H54 (cell line): ENCODE results near the gene SNX17.

Experiments used
- DNase-seq: peaks from one replicate; pipeline ENCODE4 v3.0.0; 2011; ENCODE audit warnings: low spot score, mixed read lengths; ENCODE audit not compliant: insufficient read length
- FAIRE-seq: peaks from 3 replicates; lab custom pipeline; 2011; peaks lifted over from hg19 to GRCh38; lab: Jason Lieb, UNC
- POLR2A ChIP-seq: IDR thresholded peaks from 2 replicates; pipeline ENCODE4 v1.6.1; 2011; ENCODE audit warnings: low read depth, mild to moderate bottlenecking, low read length

SNX17 gene

DNA sequence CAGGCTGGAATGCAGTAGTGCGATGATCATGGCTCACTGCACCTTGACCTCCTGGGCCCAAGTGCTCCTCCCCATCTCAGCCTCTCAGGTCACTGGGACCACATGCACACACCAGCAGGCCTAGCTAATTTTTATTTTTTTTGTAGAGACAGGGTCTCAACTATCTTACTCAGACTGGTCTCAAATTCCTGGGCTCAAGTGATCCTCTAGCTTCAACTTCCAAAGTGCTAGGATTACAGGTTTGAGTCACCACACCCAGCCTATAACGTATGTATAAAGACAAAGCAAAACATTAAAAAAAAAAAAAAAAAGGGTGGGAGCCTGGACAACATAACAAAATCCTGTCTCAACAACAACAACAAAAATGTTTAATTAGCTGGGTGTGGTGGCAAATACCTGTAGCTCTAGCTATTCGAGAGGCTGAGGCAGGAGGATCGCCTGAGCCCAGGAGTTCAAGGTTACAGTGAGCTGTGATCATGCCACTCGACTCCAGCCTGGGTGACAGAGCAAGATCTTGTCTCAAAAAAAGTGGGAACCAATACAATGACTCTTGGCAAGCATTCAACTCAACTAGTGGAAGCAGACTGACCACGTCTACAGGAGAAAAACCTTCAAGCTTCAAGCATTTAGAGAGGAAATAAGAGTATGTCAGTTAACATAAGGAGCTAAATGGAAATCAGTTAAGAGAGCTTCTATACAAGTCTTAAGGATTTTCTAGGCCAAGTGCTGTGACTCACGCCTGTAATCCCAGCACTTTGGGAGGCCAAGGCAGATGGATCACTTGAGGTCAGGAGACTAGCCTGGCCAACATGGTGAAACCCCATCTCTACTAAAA is 16.4 kb upstream of the SNX17 start:
- DNase-seq (no peak), FAIRE-seq (peak; percentile 27)
- no peak for TF ChIP-seq POLR2A

DNA sequence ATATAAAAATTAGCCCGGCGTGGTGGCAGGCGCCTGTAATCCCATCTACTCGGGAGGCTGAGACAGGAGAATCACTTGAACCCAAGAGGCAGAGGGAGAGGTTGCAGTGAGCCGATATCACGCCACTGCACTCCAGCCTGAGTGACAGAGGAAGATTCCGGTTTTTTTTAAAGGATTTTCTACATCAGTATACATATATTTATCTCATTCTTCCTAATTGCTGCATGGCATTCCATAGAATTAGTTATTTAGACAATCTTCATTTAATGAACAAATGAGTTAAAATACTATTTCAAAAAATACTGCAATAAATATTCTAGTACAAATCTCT is 15.9 kb upstream of the SNX17 start:
- no peak for DNase-seq
- TF ChIP-seq POLR2A, result no peak
- FAIRE-seq, result no peak

DNA sequence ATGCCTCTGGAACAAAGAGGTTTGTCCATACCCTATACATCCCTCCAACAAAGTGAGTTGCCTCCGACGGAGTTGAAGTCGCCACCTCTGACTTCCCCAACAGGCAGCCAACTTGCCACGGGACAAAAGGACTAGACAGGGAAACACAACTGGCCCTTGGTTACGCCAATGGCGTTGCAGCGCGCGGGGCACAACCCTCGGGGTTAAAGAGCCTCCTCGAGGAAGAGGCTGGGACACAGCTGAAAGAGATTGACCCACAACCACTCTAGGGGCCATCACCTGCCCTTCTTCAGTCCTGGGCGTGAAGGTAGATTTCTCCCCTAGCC is 14.4 kb upstream of the SNX17 start:
- DNase-seq (no peak), FAIRE-seq (no peak)
- peak; percentile 18; the same call in 1 of the 2 replicates for TF ChIP-seq POLR2A

DNA sequence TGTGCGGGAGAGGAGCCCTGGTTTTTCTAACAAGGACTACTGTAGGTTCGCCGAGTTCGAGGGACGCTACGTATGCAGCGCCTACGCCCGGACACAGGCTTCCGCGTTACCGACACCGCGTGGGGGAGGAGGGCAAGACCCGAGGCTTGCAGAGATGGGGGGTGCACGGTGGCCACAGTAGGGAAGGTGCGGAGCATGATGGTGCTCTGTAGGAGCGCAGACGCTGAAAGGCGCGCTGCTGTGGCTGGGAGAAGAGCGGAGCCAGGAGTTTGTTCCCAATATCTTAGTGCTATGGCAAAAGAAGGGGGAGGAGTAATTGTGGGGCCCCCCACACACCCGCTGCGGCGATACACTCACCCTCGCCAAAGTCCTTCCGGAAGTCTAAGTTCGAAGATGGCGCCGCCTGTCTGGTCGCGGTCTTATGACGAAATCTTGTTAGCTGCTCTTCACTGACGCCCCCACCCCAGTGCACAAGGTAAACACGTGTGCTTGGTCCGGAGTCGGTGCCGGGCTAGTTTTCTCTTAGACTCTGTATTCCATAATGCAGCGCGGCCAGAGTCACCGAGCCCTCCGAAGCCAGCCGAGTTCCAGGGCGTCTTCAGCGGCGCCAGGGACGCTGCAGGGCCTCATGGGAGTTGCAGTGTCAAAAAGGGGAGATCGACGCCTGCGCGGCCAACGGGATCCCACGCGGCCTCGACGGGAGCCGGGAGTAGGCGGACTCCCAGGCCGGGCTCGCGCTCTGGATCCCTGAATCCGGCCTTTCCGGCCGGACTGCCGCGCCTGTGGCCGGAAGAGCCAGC is 13.8 kb upstream of the SNX17 start, which contains the start of gene GTF3C2:
GTF3C2 (minus strand) TSS at position 383 of the 800 bp plus-strand sequence. CDS start 13,210 bp downstream, outside the sequence.
- FAIRE-seq, result no peak

DNA sequence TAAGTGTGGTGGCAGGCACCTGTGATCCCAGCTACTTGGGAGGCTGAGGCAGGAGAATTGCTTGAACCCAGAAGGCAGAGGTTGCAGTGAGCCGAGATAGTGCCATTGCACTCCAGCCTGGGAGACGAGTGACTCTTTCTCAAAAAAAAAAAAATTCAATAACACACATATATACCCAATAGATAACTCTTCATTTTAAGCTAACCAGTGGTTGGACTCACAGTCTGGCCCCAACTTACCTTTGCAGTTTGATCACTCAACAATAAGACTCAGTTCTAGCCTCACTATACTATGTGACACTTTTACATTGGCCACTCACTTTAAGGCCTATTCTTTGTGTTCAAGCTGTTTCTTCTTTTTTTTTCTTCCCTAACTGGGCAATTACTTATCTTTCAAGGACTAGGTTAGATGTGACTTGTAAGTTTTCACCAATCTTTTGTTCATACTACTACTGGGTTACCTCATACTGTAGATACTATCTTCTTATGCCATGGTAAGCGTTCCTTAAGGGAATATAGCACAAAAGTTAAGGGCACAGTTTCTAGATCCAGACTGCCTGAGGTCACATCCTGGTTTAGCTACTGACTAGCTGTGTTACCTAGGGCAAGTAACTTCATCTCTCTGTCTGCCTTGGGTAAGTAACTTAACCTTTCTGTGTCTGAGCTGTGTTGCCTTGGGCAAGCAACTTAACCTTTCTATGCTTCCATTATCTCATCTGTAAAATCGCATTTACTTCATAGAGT is 7.6 kb upstream of the SNX17 start:
- DNase-seq (no peak), FAIRE-seq (no peak)
- TF ChIP-seq POLR2A, result no peak

More for the DNA sequence above, 13.8 kb upstream of the SNX17 start, which contains the start of gene GTF3C2:
- peak; percentile 89 for DNase-seq
- no peak; the same call in none of the 2 replicates for TF ChIP-seq POLR2A

DNA sequence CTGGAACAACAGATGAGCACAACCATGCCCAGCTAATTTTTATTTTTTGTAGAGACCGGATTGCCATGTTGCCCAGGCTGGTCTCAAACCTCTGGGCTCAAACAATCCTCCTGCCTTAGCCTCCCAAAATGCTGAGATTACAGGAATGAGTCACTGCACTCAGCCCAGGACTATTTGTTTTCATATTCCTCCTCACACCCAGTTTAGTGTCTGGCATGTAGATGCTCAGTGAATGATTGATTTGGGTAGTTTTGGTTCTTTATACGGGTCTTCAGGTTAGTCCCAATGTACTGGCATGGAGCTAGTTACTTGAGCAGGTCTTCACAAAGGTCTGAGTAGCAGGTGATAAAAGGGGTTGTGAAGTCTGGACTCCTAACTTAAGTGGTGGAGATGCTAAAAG is 6.5 kb upstream of the SNX17 start:
- FAIRE-seq (no peak), DNase-seq (no peak)
- no peak for TF ChIP-seq POLR2A

DNA sequence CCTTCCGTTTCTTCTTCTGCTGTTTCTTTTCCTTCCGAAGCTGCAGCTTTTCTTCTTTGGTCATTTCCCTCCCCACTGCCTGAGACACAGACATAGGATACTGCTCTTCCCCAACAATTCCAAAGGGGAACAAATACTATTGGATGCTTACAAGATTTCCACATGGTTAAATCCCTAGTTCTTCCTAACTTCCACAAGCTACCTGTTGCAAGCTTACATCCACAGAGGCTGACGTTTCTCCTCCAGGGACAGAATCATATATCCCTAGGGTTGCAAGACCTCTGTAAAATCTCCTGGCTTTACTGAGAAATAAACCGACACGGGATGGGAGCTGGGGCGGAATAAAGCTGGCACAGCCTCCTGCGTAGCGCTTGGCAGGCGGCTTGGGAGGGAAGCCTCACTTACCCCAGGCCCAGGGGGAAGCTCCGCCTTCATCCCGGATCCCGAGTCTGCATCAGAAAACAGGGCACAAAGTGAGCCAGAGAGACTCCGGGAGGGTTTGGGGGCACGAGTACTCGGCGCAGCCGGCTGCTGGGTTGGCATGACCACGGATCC is 868 bp upstream of the SNX17 start:
- TF ChIP-seq POLR2A, result no peak
- DNase-seq (peak; percentile 81), FAIRE-seq (no peak)

DNA sequence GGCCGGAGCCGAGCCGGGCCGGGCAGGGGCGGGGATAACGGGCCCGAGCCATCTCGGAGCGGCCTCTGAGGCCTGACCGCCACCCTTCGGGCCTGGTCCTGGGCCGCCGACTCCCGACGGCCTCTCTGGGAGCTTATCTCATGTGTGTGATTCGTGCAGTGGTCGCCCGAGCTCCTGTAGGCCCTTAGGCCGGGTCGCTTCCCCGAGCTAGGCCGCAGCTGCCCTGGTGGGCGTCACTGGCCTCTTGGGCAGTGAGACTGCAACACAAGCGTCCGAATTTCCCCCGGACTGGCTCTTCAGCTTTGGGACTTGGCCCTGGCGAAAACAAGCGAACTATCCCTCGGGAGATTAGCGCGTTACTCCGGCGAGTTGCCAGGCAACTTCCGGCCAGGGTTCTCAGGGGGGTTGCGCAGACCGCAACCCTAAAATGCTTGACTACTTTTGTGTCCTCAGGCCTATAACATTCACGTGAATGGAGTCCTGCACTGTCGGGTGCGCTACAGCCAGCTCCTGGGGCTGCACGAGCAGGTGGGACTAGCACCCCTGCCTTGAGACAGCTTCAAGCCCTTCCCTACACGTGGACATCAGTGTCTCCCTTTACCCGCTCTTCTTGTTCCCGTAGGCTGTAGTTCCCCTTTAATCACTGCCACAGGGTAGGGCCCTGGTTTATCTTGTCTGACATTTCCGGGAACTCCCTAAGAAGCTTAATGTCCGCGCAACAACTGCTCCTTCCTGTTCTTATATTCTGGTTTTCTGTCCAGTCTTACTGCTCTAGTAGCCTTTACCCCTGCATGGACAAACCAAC is 602 bp downstream of the SNX17 start:
- TF ChIP-seq POLR2A, result 0 out of 2 replicates have a peak, but pooled peaks have one; percentile 13
- DNase-seq, result no peak
- FAIRE-seq, result no peak

DNA sequence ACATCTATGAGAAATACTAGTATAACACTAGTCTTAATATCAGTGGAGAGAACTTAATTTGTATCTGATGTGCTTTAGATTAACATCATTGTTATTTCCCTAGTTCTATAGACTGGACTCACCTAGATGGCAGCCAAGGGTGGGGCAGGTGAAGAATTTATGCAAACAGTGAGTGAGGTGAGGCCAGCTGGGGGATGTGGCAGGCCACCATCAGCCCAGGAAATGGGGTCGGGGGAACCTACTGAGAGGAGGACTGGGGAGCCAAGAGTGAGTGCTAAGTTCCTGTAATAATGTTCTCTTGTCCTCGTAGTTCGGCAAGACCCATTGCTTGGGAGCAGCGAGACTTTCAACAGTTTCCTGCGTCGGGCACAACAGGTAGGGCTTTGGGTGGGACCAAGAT is 2.5 kb downstream of the SNX17 start:
- FAIRE-seq (no peak), DNase-seq (no peak)
- no peak for TF ChIP-seq POLR2A

DNA sequence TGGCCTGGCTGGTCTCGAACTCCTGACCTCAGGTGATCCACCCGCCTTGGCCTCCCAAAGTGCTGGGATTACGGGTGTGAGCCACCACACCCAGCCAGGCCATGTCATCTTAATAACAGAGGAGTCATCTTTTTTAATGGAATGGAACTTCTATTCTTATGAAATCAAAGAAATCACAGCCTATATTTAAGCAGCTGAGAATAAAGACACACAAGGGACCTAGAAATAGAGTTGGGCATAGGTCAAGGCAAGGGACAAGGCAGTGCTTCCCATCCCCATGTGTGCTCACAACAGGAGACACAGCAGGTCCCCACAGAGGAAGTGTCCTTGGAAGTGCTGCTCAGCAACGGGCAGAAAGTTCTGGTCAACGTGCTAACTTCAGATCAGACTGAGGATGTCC is 3.2 kb downstream of the SNX17 start:
- no peak for DNase-seq
- no peak for FAIRE-seq
- no peak for TF ChIP-seq POLR2A

DNA sequence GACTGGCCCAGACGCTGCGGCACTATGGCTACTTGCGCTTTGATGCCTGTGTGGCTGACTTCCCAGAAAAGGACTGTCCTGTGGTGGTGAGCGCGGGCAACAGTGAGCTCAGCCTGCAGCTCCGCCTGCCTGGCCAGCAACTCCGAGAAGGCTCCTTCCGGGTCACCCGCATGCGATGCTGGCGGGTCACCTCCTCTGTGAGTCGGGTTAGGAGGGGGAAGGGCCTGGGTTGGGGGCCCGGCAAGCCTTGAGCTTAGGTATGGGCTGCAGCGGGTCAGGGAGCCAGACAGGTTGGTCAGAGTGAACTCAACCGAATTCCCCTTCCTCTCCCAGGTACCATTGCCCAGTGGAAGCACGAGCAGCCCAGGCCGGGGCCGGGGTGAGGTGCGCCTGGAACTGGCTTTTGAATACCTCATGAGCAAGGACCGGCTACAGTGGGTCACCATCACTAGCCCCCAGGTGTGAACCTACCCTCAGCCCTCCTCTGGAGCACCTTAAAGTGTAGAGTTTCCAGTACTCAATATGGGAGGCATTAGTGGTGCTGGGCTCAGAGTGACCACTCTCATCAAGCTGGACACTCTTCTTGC is 5.2 kb downstream of the SNX17 start:
- no peak for TF ChIP-seq POLR2A
- DNase-seq (no peak), FAIRE-seq (no peak)

DNA sequence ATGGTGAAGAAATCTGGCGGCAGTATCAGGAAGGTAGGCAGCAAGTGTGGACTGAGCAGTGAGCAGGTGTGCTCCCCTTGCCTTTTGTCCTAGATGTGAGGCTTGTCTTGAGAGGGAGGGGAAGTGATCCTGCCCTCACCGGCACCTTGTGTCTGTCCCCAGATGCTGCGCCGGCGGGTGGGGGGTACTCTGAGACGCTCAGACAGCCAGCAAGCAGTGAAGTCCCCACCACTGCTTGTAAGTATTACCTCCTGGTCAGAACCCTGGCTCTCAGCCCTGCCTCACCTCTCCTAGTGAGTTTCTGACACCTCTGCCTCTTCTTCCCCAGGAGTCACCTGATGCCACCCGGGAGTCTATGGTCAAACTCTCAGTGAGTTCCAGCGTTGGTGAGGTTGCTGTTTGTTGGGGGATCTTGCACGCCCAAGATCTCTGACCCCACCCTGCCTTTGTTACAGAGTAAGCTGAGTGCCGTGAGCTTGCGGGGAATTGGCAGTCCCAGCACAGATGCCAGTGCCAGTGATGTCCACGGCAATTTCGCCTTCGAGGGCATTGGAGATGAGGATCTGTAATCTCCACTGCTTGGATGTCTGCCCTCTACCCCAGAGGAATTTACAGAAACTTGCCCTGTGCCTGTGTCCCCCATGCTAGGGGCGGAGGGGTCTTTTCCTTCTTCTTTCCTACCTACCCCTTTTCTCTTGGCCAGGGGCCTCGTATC is 5.9 kb downstream of the SNX17 start:
- FAIRE-seq (no peak), DNase-seq (no peak)
- TF ChIP-seq POLR2A, result no peak
